Medulla oblongata (tissue), 1 donor: ENCODE data around the gene RAD51B.
A peak's percentile ranks its signal among the peaks of the same experiment; 100 is the strongest.
"Not testable (repeated sequence)": the region's sequence is repeated elsewhere in the genome, so short reads cannot be mapped to it uniquely, and the experiment has no call there.

Source experiments
- DNase-seq: peaks from one replicate; pipeline ENCODE4 v3.0.0-alpha.2; 2015; ENCODE audit errors: extremely low spot score

Gene RAD51B

GRCh38 chr14:68112442-68112841 lies 292.9 kb downstream of the RAD51B start:
- no peak for DNase-seq

GRCh38 chr14:68113343-68113930 lies 293.9 kb downstream of the RAD51B start:
- no peak for DNase-seq

GRCh38 chr14:68115952-68116351 lies 296.4 kb downstream of the RAD51B start:
- not testable (repeated sequence) for DNase-seq

GRCh38 chr14:68122651-68123050 lies 303.1 kb downstream of the RAD51B start:
- DNase-seq: no peak

GRCh38 chr14:68124050-68124449 lies 304.5 kb downstream of the RAD51B start:
- no peak for DNase-seq

- DNase-seq: no peak
These were observed 305.6 kb downstream of the RAD51B start for GRCh38 chr14:68124979-68125731.

- DNase-seq: no peak
These were observed 307.6 kb downstream of the RAD51B start for GRCh38 chr14:68127166-68127565.

- peak; percentile 54 for DNase-seq
These were observed 312.3 kb downstream of the RAD51B start for GRCh38 chr14:68131907-68132306.

- no peak for DNase-seq
These were observed 313.1 kb downstream of the RAD51B start for GRCh38 chr14:68132563-68133121.

GRCh38 chr14:68133856-68134255 lies 314.3 kb downstream of the RAD51B start:
- no peak for DNase-seq

- no peak for DNase-seq
These were observed 315.4 kb downstream of the RAD51B start for GRCh38 chr14:68135028-68135427.

- no peak for DNase-seq
These were observed 316.0 kb downstream of the RAD51B start for GRCh38 chr14:68135566-68135965.

- DNase-seq: peak; percentile 89
These were observed 318.4 kb downstream of the RAD51B start for GRCh38 chr14:68137704-68138619.

- DNase-seq: no peak
These were observed 320.0 kb downstream of the RAD51B start for GRCh38 chr14:68139431-68140075.

GRCh38 chr14:68140076-68140741 lies 320.6 kb downstream of the RAD51B start:
- peak; percentile 28 for DNase-seq

- DNase-seq: no peak
These were observed 321.2 kb downstream of the RAD51B start for GRCh38 chr14:68140806-68141205.

- no peak for DNase-seq
These were observed 321.9 kb downstream of the RAD51B start for GRCh38 chr14:68141281-68142088.

- peak; percentile 64 for DNase-seq
These were observed 323.8 kb downstream of the RAD51B start for GRCh38 chr14:68143341-68143841.

- peak; percentile 44 for DNase-seq
These were observed 324.6 kb downstream of the RAD51B start for GRCh38 chr14:68144051-68144681.
